ENCODE measurements around the gene FAM180B.

FAM180B gene

DNA sequence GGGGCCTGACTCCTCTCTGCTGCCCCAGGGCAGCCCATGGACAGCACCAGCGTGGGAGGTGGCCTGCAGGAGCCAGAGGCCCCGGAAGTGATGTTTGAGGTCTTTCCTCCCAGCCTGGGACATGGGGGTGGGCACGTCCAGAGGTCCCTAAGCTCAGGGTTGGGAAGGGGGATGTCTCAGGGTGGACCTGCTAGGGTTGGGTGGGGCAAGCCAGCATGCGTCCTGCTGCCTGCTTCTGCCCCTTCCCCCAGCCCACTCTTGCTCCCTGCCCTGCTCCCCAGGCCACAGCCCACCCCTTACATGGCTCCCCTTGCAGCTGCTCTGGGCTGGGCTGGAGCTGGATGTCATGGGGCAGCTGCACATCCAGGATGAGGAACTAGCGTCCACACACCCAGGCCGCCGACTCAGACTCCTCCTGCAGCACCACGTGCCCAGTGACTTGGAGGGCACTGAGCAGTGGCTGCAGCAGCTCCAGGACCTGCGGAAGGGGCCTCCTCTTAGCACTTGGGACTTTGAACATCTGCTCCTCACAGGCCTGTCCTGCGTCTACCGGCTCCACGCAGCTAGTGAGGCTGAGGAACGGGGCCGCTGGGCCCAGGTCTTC, 1.3 kb downstream of the FAM180B start:
- H3K4me1 ChIP-seq (ENCODE audit: insufficient read depth, low read length) = no peaks in the 10 kb centered on the region
- no peaks in the 10 kb centered on the region for H3K9me3 ChIP-seq (ENCODE audit: insufficient read depth, low read depth, low read length)
- WGBS = 89% methylated on average over 14 of the region's 14 CpGs
- no peak overlapping the region for H3K27ac ChIP-seq (ENCODE audit: low read depth, low read length)
- no peak overlapping the region for H3K9ac ChIP-seq (ENCODE audit: low read depth, low read length)
- H3K36me3 ChIP-seq (ENCODE audit: insufficient read depth, low read length) = peaks cover 25% of the 10 kb centered on the region
- H3K4me3 ChIP-seq (ENCODE audit: low read length) = no peak overlapping the region
- H3K27me3 ChIP-seq (ENCODE audit: insufficient read depth, low read length) = peaks cover 9% of the 10 kb centered on the region

DNA sequence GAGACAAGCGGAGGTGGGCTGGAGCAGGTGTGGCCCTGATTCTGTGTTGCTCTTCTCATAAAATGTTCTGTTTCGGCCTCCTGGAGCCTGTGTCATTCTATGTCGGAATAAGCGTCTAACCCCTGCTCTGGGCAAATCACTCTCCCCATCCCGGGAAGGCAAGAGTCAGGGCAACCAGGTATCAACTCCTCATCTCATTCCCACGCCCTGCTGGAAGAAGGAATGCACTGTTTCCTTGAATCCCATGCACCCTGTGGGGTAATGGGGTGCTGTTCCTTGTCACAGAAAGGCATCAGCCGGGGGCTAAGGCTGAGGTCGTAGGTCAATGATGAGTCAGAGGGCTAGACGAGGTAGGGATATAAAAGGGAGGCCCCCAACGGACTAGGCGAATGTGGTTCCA, 2.6 kb downstream of the FAM180B start:
- Histone ChIP-seq H3K36me3 (ENCODE audit: insufficient read depth, low read length) (peaks cover 12% of the 10 kb centered on the region), H3K27ac (ENCODE audit: low read depth, low read length) (no peak overlapping the region), H3K9ac (ENCODE audit: low read depth, low read length) (no peak overlapping the region), H3K4me3 (ENCODE audit: low read length) (no peak overlapping the region), H3K4me1 (ENCODE audit: insufficient read depth, low read length) (peaks cover 4% of the 10 kb centered on the region; the same call in 1 of the 2 replicates), H3K27me3 (ENCODE audit: insufficient read depth, low read length) (peaks cover 22% of the 10 kb centered on the region), H3K9me3 (ENCODE audit: insufficient read depth, low read depth, low read length) (no peaks in the 10 kb centered on the region)
- 87% methylated on average over 10 of the region's 11 CpGs for WGBS

- Histone ChIP-seq H3K9ac (ENCODE audit: low read depth, low read length) (no peak overlapping the region), H3K27ac (ENCODE audit: low read depth, low read length) (no peak overlapping the region), H3K4me1 (ENCODE audit: insufficient read depth, low read length) (peaks cover 6% of the 10 kb centered on the region), H3K4me3 (ENCODE audit: low read length) (no peak overlapping the region), H3K27me3 (ENCODE audit: insufficient read depth, low read length) (peaks cover 26% of the 10 kb centered on the region), H3K36me3 (ENCODE audit: insufficient read depth, low read length) (peaks cover 7% of the 10 kb centered on the region), H3K9me3 (ENCODE audit: insufficient read depth, low read depth, low read length) (no peaks in the 10 kb centered on the region)
- 94% methylated on average over 51 of the region's 51 CpGs for WGBS
Measured at GRCh38 chr11:47589584-47589976, 3.1 kb downstream of the FAM180B start.

DNA sequence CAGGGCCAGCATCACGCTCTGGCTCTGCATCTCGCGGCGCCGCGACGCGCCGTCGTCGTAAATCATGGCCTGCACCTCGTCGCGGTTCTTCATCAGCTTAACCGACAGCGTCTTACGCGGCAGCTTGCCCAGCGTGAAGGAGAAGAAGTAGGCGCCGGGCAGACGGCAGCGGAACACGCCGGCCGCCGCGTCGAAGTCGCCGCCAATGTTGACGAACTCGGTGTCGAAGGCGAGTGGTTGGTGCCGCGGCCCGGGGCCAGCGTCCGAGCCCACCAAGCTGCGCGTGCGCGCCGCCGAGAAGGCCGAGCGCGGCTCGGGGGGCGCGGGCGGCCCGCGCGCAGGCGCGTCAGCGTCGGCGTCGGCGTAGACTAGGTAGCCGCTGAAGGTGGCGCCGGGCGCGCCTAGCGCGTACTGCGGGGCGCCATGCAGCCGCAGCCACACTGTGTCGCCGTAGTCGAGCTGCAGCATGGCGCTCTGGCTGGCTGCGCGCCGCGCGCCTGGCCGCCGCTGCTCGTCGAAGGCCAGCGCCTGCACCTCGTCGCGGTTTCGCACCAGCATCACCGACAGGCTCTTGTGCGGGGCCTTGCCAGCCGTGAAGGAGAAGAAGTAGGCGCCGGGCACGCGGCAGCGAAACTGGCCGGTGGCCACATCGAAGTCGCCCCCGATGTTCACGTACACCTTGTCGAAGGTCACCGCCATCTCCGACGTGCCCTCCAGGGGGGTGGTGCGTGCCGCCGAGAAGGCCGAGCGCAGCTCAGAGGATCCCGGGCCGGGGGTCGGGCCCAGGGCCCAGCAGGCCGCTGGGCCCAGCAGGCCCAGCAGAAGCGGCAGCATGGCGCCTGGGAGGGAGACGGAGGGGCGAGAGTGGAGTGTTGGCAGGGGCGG, 3.7 kb downstream of the FAM180B start:
- Histone ChIP-seq H3K9me3 (ENCODE audit: insufficient read depth, low read depth, low read length) (no peaks in the 10 kb centered on the region), H3K36me3 (ENCODE audit: insufficient read depth, low read length) (0 out of 2 replicates have a peak, but pooled peaks cover 1% of the 10 kb centered on the region), H3K27me3 (ENCODE audit: insufficient read depth, low read length) (peaks cover 33% of the 10 kb centered on the region), H3K4me3 (ENCODE audit: low read length) (no peak overlapping the region), H3K4me1 (ENCODE audit: insufficient read depth, low read length) (peaks cover 9% of the 10 kb centered on the region), H3K9ac (ENCODE audit: low read depth, low read length) (no peak overlapping the region), H3K27ac (ENCODE audit: low read depth, low read length) (no peak overlapping the region)
- 97% methylated on average over 122 of the region's 122 CpGs for WGBS

GRCh38 chr11:47591764-47592163, 5.3 kb downstream of the FAM180B start:
- H3K36me3 ChIP-seq (ENCODE audit: insufficient read depth, low read length) = no peaks in the 10 kb centered on the region
- H3K27ac ChIP-seq (ENCODE audit: low read depth, low read length) = no peak overlapping the region
- peaks cover 37% of the 10 kb centered on the region for H3K27me3 ChIP-seq (ENCODE audit: insufficient read depth, low read length)
- H3K4me1 ChIP-seq (ENCODE audit: insufficient read depth, low read length) = peaks cover 9% of the 10 kb centered on the region
- no peak overlapping the region for H3K4me3 ChIP-seq (ENCODE audit: low read length)
- 49% methylated on average over 7 of the region's 7 CpGs for WGBS
- no peak overlapping the region for H3K9ac ChIP-seq (ENCODE audit: low read depth, low read length)
- H3K9me3 ChIP-seq (ENCODE audit: insufficient read depth, low read depth, low read length) = no peaks in the 10 kb centered on the region

- H3K27ac ChIP-seq (ENCODE audit: low read depth, low read length) = no peak overlapping the region
- no peaks in the 10 kb centered on the region for H3K9me3 ChIP-seq (ENCODE audit: insufficient read depth, low read depth, low read length)
- H3K4me3 ChIP-seq (ENCODE audit: low read length) = no peak overlapping the region
- no peaks in the 10 kb centered on the region for H3K36me3 ChIP-seq (ENCODE audit: insufficient read depth, low read length)
- 75% methylated on average over 4 of the region's 4 CpGs for WGBS
- H3K27me3 ChIP-seq (ENCODE audit: insufficient read depth, low read length) = peaks cover 37% of the 10 kb centered on the region
- H3K9ac ChIP-seq (ENCODE audit: low read depth, low read length) = no peak overlapping the region
- peaks cover 9% of the 10 kb centered on the region for H3K4me1 ChIP-seq (ENCODE audit: insufficient read depth, low read length)
Measured at GRCh38 chr11:47592251-47592650, 5.8 kb downstream of the FAM180B start.

DNA sequence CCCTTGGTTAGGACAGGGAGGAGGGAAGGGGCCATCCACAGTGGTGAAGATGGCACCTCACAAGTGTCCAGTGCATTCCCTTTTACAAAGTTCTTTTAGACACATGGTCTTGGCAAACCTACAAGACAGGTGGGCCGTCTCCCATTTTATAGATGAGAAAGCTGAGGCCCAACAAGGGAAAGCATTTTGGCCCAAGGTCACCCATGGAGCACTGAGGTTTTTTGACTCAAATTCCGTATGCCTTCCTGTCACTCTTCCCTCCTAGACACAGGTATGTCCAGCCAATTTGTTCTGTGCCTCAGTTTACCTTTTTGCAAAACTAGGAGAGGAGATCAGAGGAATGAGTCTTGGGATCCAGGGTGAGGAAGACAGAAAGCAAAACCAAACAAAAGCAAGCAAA, 6.5 kb downstream of the FAM180B start:
- H3K36me3 ChIP-seq (ENCODE audit: insufficient read depth, low read length) = no peaks in the 10 kb centered on the region
- 87% methylated on average over 2 of the region's 2 CpGs for WGBS

GRCh38 chr11:47593492-47593933, 7.0 kb downstream of the FAM180B start:
- H3K27me3 ChIP-seq (ENCODE audit: insufficient read depth, low read length) = peaks cover 37% of the 10 kb centered on the region
- peak overlapping the region; percentile 68 for H3K9ac ChIP-seq (ENCODE audit: low read depth, low read length)
- H3K27ac ChIP-seq (ENCODE audit: low read depth, low read length) = no peak overlapping the region
- H3K4me3 ChIP-seq (ENCODE audit: low read length) = peak overlapping the region; percentile 75
- peaks cover 9% of the 10 kb centered on the region for H3K4me1 ChIP-seq (ENCODE audit: insufficient read depth, low read length)
- 4% methylated on average over 5 of the region's 6 CpGs for WGBS
- no peaks in the 10 kb centered on the region for H3K36me3 ChIP-seq (ENCODE audit: insufficient read depth, low read length)
- H3K9me3 ChIP-seq (ENCODE audit: insufficient read depth, low read depth, low read length) = no peaks in the 10 kb centered on the region

More for the DNA sequence above, 6.5 kb downstream of the FAM180B start:
- H3K27me3 ChIP-seq (ENCODE audit: insufficient read depth, low read length) = peaks cover 37% of the 10 kb centered on the region
- H3K4me3 ChIP-seq (ENCODE audit: low read length) = peak overlapping the region; percentile 75
- H3K4me1 ChIP-seq (ENCODE audit: insufficient read depth, low read length) = peaks cover 9% of the 10 kb centered on the region
- no peak overlapping the region for H3K27ac ChIP-seq (ENCODE audit: low read depth, low read length)
- no peak overlapping the region for H3K9ac ChIP-seq (ENCODE audit: low read depth, low read length)
- H3K9me3 ChIP-seq (ENCODE audit: insufficient read depth, low read depth, low read length) = no peaks in the 10 kb centered on the region

DNA sequence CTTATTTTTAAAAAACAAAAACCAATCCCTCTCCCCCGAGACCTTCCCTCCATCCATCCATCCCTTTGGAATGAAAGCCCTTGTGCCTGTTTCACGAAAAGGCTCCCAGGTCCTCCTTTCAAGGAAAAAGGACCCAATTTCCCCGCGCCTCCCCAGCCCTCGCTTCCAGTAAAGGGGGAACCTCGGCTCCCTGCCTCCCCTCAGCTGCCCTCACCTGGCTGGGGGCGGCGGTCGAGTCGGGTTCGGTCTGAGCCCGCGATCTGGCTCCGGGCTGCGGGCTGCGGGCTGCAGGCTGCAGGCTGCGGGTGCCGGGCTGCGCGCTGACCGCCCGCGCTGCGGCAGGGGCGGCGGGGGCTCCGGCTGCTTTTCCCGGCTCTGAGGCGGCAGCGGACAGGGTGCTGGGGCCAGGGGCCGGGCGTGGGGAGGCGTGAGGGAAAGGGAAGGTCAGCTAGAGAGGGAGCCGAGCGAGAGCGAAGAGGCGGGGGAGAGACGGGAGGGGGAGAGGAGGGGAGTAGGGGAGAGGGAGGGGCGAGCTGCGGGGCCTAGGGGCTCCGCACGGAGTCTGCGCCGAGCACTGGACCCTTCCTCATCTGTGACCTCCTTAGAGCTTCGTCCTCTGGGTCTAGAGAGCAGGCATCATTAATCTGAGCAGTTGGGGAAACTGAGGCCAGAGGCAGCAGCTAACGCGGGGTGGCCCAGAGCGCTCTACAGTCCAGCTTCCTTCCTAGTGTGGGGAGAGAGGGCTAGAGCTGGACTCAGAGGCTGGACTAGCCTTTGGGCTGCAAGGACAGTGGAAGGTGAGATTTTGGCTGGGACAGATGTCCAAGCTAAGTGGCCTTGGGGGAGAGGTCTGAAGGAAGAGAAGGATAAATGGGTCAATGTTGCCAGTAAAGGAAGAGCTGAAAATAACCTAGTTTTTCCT, 7.7 kb downstream of the FAM180B start, which contains the start of gene C1QTNF4:
TSS of gene C1QTNF4 (minus strand) at position 478 of the 922 bp plus-strand sequence. CDS start 3,601 bp downstream, outside the sequence.
- no peaks in the 10 kb centered on the region for H3K36me3 ChIP-seq (ENCODE audit: insufficient read depth, low read length)
- H3K27me3 ChIP-seq (ENCODE audit: insufficient read depth, low read length) = peaks cover 37% of the 10 kb centered on the region
- peaks cover 11% of the 10 kb centered on the region for H3K4me1 ChIP-seq (ENCODE audit: insufficient read depth, low read length)
- H3K27ac ChIP-seq (ENCODE audit: low read depth, low read length) = no peak within 1 kb of the TSS
- no peaks in the 10 kb centered on the region for H3K9me3 ChIP-seq (ENCODE audit: insufficient read depth, low read depth, low read length)
- H3K9ac ChIP-seq (ENCODE audit: low read depth, low read length) = peak within 1 kb of the TSS; percentile 68
- H3K4me3 ChIP-seq (ENCODE audit: low read length) = peak within 1 kb of the TSS; percentile 75
- 2% methylated on average over 48 of the region's 48 CpGs for WGBS

DNA sequence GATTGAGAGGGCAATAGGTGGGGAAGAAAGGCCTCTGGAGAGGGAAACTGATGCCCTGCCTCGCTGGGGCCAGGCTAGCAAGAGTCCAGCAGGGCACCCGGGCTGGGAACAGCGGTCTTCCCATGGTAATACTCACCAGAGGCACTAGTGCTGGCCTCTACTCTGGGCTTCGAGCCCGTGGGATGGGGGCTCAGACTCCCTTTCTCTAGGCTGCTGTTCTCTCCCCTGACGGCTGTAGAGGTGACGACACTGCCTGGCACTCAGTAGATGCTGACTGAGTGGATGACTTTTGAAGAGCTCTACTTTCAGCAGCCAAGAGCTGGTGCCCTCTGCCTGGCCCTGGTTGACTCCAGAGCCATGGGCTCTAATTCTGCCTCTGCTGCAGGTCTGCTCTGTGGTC, 8.6 kb downstream of the FAM180B start:
- peaks cover 13% of the 10 kb centered on the region for H3K4me1 ChIP-seq (ENCODE audit: insufficient read depth, low read length)
- no peaks in the 10 kb centered on the region for H3K9me3 ChIP-seq (ENCODE audit: insufficient read depth, low read depth, low read length)
- no peaks in the 10 kb centered on the region for H3K36me3 ChIP-seq (ENCODE audit: insufficient read depth, low read length)
- 71% methylated on average over 7 of the region's 7 CpGs for WGBS
- no peak overlapping the region for H3K9ac ChIP-seq (ENCODE audit: low read depth, low read length)
- peak overlapping the region; percentile 75; the same call in 1 of the 2 replicates for H3K4me3 ChIP-seq (ENCODE audit: low read length)
- peaks cover 37% of the 10 kb centered on the region for H3K27me3 ChIP-seq (ENCODE audit: insufficient read depth, low read length)
- no peak overlapping the region for H3K27ac ChIP-seq (ENCODE audit: low read depth, low read length)

All from HUES64 (cell line).